Gastrocnemius medialis (tissue), 4 donors: ENCODE results near the gene CADPS. TPM values are rescaled to one million over a fixed set of nuclear protein-coding genes. Genes with fewer than 3 reads are reported as not detected.

Source experiments
- ATAC-seq, 2 donors: fragments of 150-250 bp; one replicate each; pipeline ENCODE4 v1.9.1; 2016
- DNase-seq, 2 donors: peaks; one replicate each; pipeline ENCODE4 v3.0.0-alpha.2; 2019
- H3K27ac ChIP-seq, 4 donors: fragments of 200-600 bp; sonication (generic); 1 replicate in 1 of 4; 2 replicates in 3 of 4; pipeline ENCODE4 v1.5.1; 2016 to 2018; ENCODE audit warnings: mild to moderate bottlenecking in 2 of 4, moderate library complexity in 1 of 4
- H3K27me3 ChIP-seq, 3 donors: fragments of 200-600 bp; sonication (generic) in 2 of 3; 1 replicate in 1 of 3; 2 replicates in 2 of 3; pipeline versions ENCODE4 v1.5.1 to v1.6.0; 2016 to 2019; ENCODE audit warnings: mild to moderate bottlenecking in 1 of 3, moderate library complexity in 1 of 3
- H3K36me3 ChIP-seq, 2 donors: fragments of 200-600 bp; sonication (generic) in 1 of 2; one replicate each; pipeline ENCODE4 v1.5.1; 2017 to 2018
- H3K4me1 ChIP-seq, 2 donors: fragments of 200-600 bp; sonication (generic) in 1 of 2; one replicate each; pipeline ENCODE4 v1.5.1; 2016 to 2017; ENCODE audit warnings: mild to moderate bottlenecking in 2 of 2
- H3K4me3 ChIP-seq, 4 donors: fragments of 200-600 bp; sonication (generic) in 3 of 4; 1 replicate in 1 of 4; 2 replicates in 3 of 4; pipeline ENCODE4 v1.5.1; 2016 to 2019; ENCODE audit warnings: mild to moderate bottlenecking in 2 of 4
- H3K9me3 ChIP-seq, 3 donors: fragments of 200-600 bp; sonication (generic) in 2 of 3; 1 replicate in 1 of 3; 2 replicates in 2 of 3; pipeline ENCODE4 v1.5.1; 2016 to 2019
- CTCF ChIP-seq, 5 experiments: fragments of 450-650 bp in 3 of 5; fragments of 200-600 bp in 2 of 5; sonication (generic) in 2 of 5; IDR thresholded peaks in 4 of 5; conservative IDR thresholded peaks in 1 of 5; 1 replicate in 4 of 5; 2 replicates in 1 of 5; pipeline ENCODE4 v1.5.1; 2016 to 2019; ENCODE audit warnings: antibody characterized with exemption in 5 of 5, mild to moderate bottlenecking in 3 of 5, moderate library complexity in 3 of 5
- POLR2A ChIP-seq, 2 donors: fragments of 450-650 bp; IDR thresholded peaks; one replicate each; pipeline ENCODE4 v1.6.1; 2017; ENCODE audit warnings: antibody characterized with exemption in 2 of 2, mild to moderate bottlenecking in 2 of 2, moderate library complexity in 2 of 2
- in situ Hi-C, 4 donors: fragments of 200-750 bp; cut with MboI; loops; one replicate each; pipeline versions ENCODE4 v1.15.0 to v1.8.0; 2017; ENCODE audit warnings: low sequenced_read_pairs in 4 of 4
- intact Hi-C: fragments of 100-400 bp; cut with DNase I; formaldehyde crosslinking; loops from one replicate; pipeline ENCODE4 v1.15.1; 2023; ENCODE audit warnings: low total_unique reads
- total RNA-seq, 4 donors: library from RNA; depleted of rRNA; stranded (reverse); fragments of >200 nt; gene quantifications; one replicate each; pipeline versions ENCODE4 v1.1.0 to v1.2.3, GENCODE V29; 2016

The CADPS gene
- total RNA-seq, 4 donors from 2014 or later: 2.1 TPM; not detected in 3

GRCh38 chr3:62638316-62638715 lies 236.9 kb downstream of the CADPS start:
- in situ Hi-C loops: loop anchor here in 1 of 4 donors (25.0 kb wide), 1 partner anchor 1174 kb away; the partner anchor contains the start of gene C3orf49
- H3K27ac ChIP-seq: no peak overlapping the region
- H3K4me1 ChIP-seq: no peaks in the 10 kb centered on the region
- H3K4me3 ChIP-seq: no peak overlapping the region
- H3K36me3 ChIP-seq: no peaks in the 10 kb centered on the region
- ATAC-seq (no peak), DNase-seq (no peak)
- H3K9me3 ChIP-seq: no peaks in the 10 kb centered on the region
- no peak for TF ChIP-seq POLR2A (IDR thresholded peaks at IDR 0.05)
- no peak for TF ChIP-seq CTCF (IDR thresholded peaks at IDR 0.05 in 4 of 5, conservative IDR thresholded peaks at IDR 0.05 in 1 of 5)
- H3K27me3 ChIP-seq: no peaks in the 10 kb centered on the region
- intact Hi-C loops: no loop called here

GRCh38 chr3:62636235-62636826 lies 238.9 kb downstream of the CADPS start:
- no peaks in the 10 kb centered on the region for H3K9me3 ChIP-seq
- DNase-seq (no peak), ATAC-seq (no peak)
- TF ChIP-seq POLR2A (IDR thresholded peaks at IDR 0.05) (no peak), CTCF (IDR thresholded peaks at IDR 0.05 in 4 of 5, conservative IDR thresholded peaks at IDR 0.05 in 1 of 5) (no peak)
- no peaks in the 10 kb centered on the region for H3K4me1 ChIP-seq
- H3K4me3 ChIP-seq: no peak overlapping the region
- in situ Hi-C loops: loop anchor here in 1 of 4 donors (25.0 kb wide), 1 partner anchor 1176 kb away; the partner anchor contains the start of gene C3orf49
- H3K27ac ChIP-seq: no peak overlapping the region
- H3K36me3 ChIP-seq: no peaks in the 10 kb centered on the region
- H3K27me3 ChIP-seq: no peaks in the 10 kb centered on the region
- intact Hi-C loops: no loop called here

- intact Hi-C loops (no loop called here), in situ Hi-C loops (loop anchor here in 1 of 4 donors (25.0 kb wide), 1 partner anchor 1180 kb away; the partner anchor contains the start of gene C3orf49)
- Histone ChIP-seq H3K27me3 (no peaks in the 10 kb centered on the region), H3K27ac (no peak overlapping the region), H3K9me3 (no peaks in the 10 kb centered on the region), H3K36me3 (no peaks in the 10 kb centered on the region), H3K4me1 (no peaks in the 10 kb centered on the region), H3K4me3 (no peak overlapping the region)
- DNase-seq (no peak), ATAC-seq (no peak)
- TF ChIP-seq POLR2A (IDR thresholded peaks at IDR 0.05) (no peak), CTCF (IDR thresholded peaks at IDR 0.05 in 4 of 5, conservative IDR thresholded peaks at IDR 0.05 in 1 of 5) (no peak)
Observed at GRCh38 chr3:62632510-62633294, 242.5 kb downstream of the CADPS start.

GRCh38 chr3:62631488-62631887 lies 243.7 kb downstream of the CADPS start:
- Histone ChIP-seq H3K9me3 (no peaks in the 10 kb centered on the region), H3K4me3 (no peak overlapping the region)

More at GRCh38 chr3:62631488-62631887, 243.7 kb downstream of the CADPS start:
- ATAC-seq: no peak
- H3K27ac ChIP-seq: no peak overlapping the region
- no peaks in the 10 kb centered on the region for H3K4me1 ChIP-seq
- no peaks in the 10 kb centered on the region for H3K36me3 ChIP-seq
- DNase-seq: no peak
- intact Hi-C loops (no loop called here), in situ Hi-C loops (loop anchor here in 1 of 4 donors (25.0 kb wide), 1 partner anchor 1181 kb away; the partner anchor contains the start of gene C3orf49)
- no peaks in the 10 kb centered on the region for H3K27me3 ChIP-seq
- no peak for TF ChIP-seq CTCF (IDR thresholded peaks at IDR 0.05 in 4 of 5, conservative IDR thresholded peaks at IDR 0.05 in 1 of 5)
- no peak for TF ChIP-seq POLR2A (IDR thresholded peaks at IDR 0.05)
